Activated T-cell treated with anti-CD3 and anti-CD28 coated beads, Interleukin-2, amount 50 U/mL, for 4 hours (primary cell): ENCODE data around the gene KRT32. TPM values are rescaled to one million over a fixed set of nuclear protein-coding genes. Genes with fewer than 3 reads are reported as not detected.

ENCODE experiments used
- ATAC-seq, 2 donors: fragments of 200-7000 bp; cut with Tn5 transposase; one replicate each; pipeline ENCODE4 v1.10.0; 2021
- DNase-seq: peaks from one replicate; pipeline ENCODE4 v3.0.0-alpha.2; 2020
- H3K27me3 Mint-ChIP-seq: one replicate; pipeline ENCODE4 v1.8.0; 2021; ENCODE audit warnings: low read depth, mixed read lengths
- H3K36me3 Mint-ChIP-seq: one replicate; pipeline ENCODE4 v1.8.0; 2022; ENCODE audit warnings: mixed read lengths; ENCODE audit not compliant: insufficient read depth
- H3K4me1 Mint-ChIP-seq: one replicate; pipeline ENCODE4 v1.8.0; 2021; ENCODE audit warnings: low read depth, mixed read lengths
- H3K4me3 Mint-ChIP-seq: one replicate; pipeline ENCODE4 v1.8.0; 2021; ENCODE audit warnings: mild to moderate bottlenecking, moderate library complexity, mixed read lengths
- H3K9me3 Mint-ChIP-seq: one replicate; pipeline ENCODE4 v1.8.0; 2021; ENCODE audit warnings: mixed read lengths
- total RNA-seq, 3 donors: library from RNA; stranded (reverse); gene quantifications; one replicate each; pipeline ENCODE4 v1.2.1, GENCODE V29; 2021

KRT32 gene
- total RNA-seq, 3 donors from 2014 or later = not detected

GRCh38 chr17:41418116-41418860 is 48.9 kb downstream of the KRT32 start:
- no peak for ATAC-seq
- peaks cover 3% of the 10 kb centered on the region for H3K27me3 Mint-ChIP-seq

GRCh38 chr17:41417576-41418015 is 49.6 kb downstream of the KRT32 start:
- Mint-ChIP-seq H3K9me3 (no peaks in the 10 kb centered on the region), H3K27me3 (peaks cover 3% of the 10 kb centered on the region), H3K4me3 (no peak overlapping the region), H3K36me3 (no peaks in the 10 kb centered on the region), H3K4me1 (peaks cover 12% of the 10 kb centered on the region)
- no peak for ATAC-seq
- no peak for DNase-seq

More at GRCh38 chr17:41418116-41418860, 48.9 kb downstream of the KRT32 start:
- Mint-ChIP-seq H3K4me3 (no peak overlapping the region), H3K4me1 (peaks cover 12% of the 10 kb centered on the region), H3K9me3 (no peaks in the 10 kb centered on the region), H3K36me3 (no peaks in the 10 kb centered on the region)
- DNase-seq = no peak

- peaks cover 12% of the 10 kb centered on the region for H3K4me1 Mint-ChIP-seq
- no peak overlapping the region for H3K4me3 Mint-ChIP-seq
- no peaks in the 10 kb centered on the region for H3K9me3 Mint-ChIP-seq
- ATAC-seq (no peak), DNase-seq (no peak)
- peaks cover 3% of the 10 kb centered on the region for H3K27me3 Mint-ChIP-seq
- no peaks in the 10 kb centered on the region for H3K36me3 Mint-ChIP-seq
Observed at GRCh38 chr17:41417127-41417526, 50.1 kb downstream of the KRT32 start.

GRCh38 chr17:41416479-41416878 is 50.7 kb downstream of the KRT32 start:
- no peaks in the 10 kb centered on the region for H3K36me3 Mint-ChIP-seq
- H3K4me3 Mint-ChIP-seq = no peak overlapping the region
- DNase-seq = no peak
- H3K27me3 Mint-ChIP-seq = peaks cover 3% of the 10 kb centered on the region
- H3K4me1 Mint-ChIP-seq = peaks cover 12% of the 10 kb centered on the region
- no peaks in the 10 kb centered on the region for H3K9me3 Mint-ChIP-seq
- ATAC-seq = no peak

GRCh38 chr17:41415833-41416335 is 51.3 kb downstream of the KRT32 start:
- Mint-ChIP-seq H3K4me3 (no peak overlapping the region), H3K9me3 (no peaks in the 10 kb centered on the region), H3K36me3 (no peaks in the 10 kb centered on the region), H3K4me1 (peaks cover 12% of the 10 kb centered on the region), H3K27me3 (peaks cover 3% of the 10 kb centered on the region)
- ATAC-seq = no peak
- DNase-seq = no peak

GRCh38 chr17:41415411-41415810 is 51.8 kb downstream of the KRT32 start:
- Mint-ChIP-seq H3K4me3 (no peak overlapping the region), H3K9me3 (no peaks in the 10 kb centered on the region), H3K36me3 (no peaks in the 10 kb centered on the region), H3K27me3 (peaks cover 3% of the 10 kb centered on the region), H3K4me1 (peaks cover 12% of the 10 kb centered on the region)
- DNase-seq = no peak
- ATAC-seq = no peak

GRCh38 chr17:41413982-41414381 is 53.2 kb downstream of the KRT32 start:
- no peak for DNase-seq
- Mint-ChIP-seq H3K4me1 (peaks cover 14% of the 10 kb centered on the region), H3K36me3 (no peaks in the 10 kb centered on the region), H3K4me3 (no peak overlapping the region), H3K9me3 (no peaks in the 10 kb centered on the region), H3K27me3 (peaks cover 3% of the 10 kb centered on the region)
- ATAC-seq = no peak

- no peaks in the 10 kb centered on the region for H3K9me3 Mint-ChIP-seq
- ATAC-seq (no peak), DNase-seq (no peak)
- H3K27me3 Mint-ChIP-seq = peaks cover 3% of the 10 kb centered on the region
- peaks cover 17% of the 10 kb centered on the region for H3K4me1 Mint-ChIP-seq
- H3K4me3 Mint-ChIP-seq = no peak overlapping the region
- no peaks in the 10 kb centered on the region for H3K36me3 Mint-ChIP-seq
Observed at GRCh38 chr17:41413353-41413957, 53.7 kb downstream of the KRT32 start.

GRCh38 chr17:41411072-41411840 is 55.9 kb downstream of the KRT32 start:
- Mint-ChIP-seq H3K4me3 (no peak overlapping the region), H3K9me3 (no peaks in the 10 kb centered on the region), H3K27me3 (peaks cover 3% of the 10 kb centered on the region), H3K4me1 (peaks cover 12% of the 10 kb centered on the region), H3K36me3 (no peaks in the 10 kb centered on the region)
- ATAC-seq = no peak
- no peak for DNase-seq

Other genes with a start within 250 kb of the KRT32 start
- gene KRTAP9-2, start 240.7 kb downstream of the KRT32 start, total RNA-seq = not detected
- gene KRTAP9-3, start 234.9 kb downstream of the KRT32 start, total RNA-seq = not detected
- gene KRTAP9-8, start 229.4 kb downstream of the KRT32 start, total RNA-seq = not detected
- gene KRTAP9-4, start 217.7 kb downstream of the KRT32 start, total RNA-seq = not detected
- gene KRTAP9-9, start 212.0 kb downstream of the KRT32 start, total RNA-seq = not detected
- not detected for gene KRTAP9-6, start 202.0 kb downstream of the KRT32 start, total RNA-seq
- not detected for gene KRTAP9-7, start 191.7 kb downstream of the KRT32 start, total RNA-seq
- not detected for gene KRTAP29-1, start 164.5 kb downstream of the KRT32 start, total RNA-seq
- gene KRTAP16-1, start 158.1 kb downstream of the KRT32 start, total RNA-seq = not detected
- gene KRTAP17-1, start 151.7 kb downstream of the KRT32 start, total RNA-seq = not detected
- gene KRT33A, start 116.6 kb downstream of the KRT32 start, total RNA-seq = not detected
- gene KRT33B, start 97.6 kb downstream of the KRT32 start, total RNA-seq = not detected
- gene KRT34, start 85.1 kb downstream of the KRT32 start, total RNA-seq = not detected
- not detected for gene KRT31, start 69.8 kb downstream of the KRT32 start, total RNA-seq
- gene KRT37, start 42.8 kb downstream of the KRT32 start, total RNA-seq = not detected
- gene KRT38, start 26.4 kb downstream of the KRT32 start, total RNA-seq = not detected
- gene KRT35, start 13.8 kb upstream of the KRT32 start, total RNA-seq = not detected
- gene KRT36, start 22.5 kb upstream of the KRT32 start, total RNA-seq = not detected
- gene KRT13, start 38.2 kb upstream of the KRT32 start, total RNA-seq = not detected
- gene KRT15, start 51.5 kb upstream of the KRT32 start, total RNA-seq = not detected
- gene KRT19, start 60.9 kb upstream of the KRT32 start, total RNA-seq = 1 to 10 TPM; 1.1 to 2.0 (median 1.8) TPM
- not detected for gene KRT9, start 104.7 kb upstream of the KRT32 start, total RNA-seq
- gene KRT14, start 119.5 kb upstream of the KRT32 start, total RNA-seq = not detected
- gene KRT16, start 145.4 kb upstream of the KRT32 start, total RNA-seq = not detected
- not detected for gene KRT17, start 157.2 kb upstream of the KRT32 start, total RNA-seq
- gene EIF1, start 221.5 kb upstream of the KRT32 start, total RNA-seq = 1,000 to 10,000 TPM; 1,373 to 1,742 (median 1,506) TPM
- gene GAST, start 244.9 kb upstream of the KRT32 start, total RNA-seq = not detected